ENCODE data around the gene CPNE2. TPM values are rescaled to one million over a fixed set of nuclear protein-coding genes. Genes with fewer than 3 reads are reported as not detected.
A peak's percentile ranks its signal among the peaks of the same experiment; 100 is the strongest.
"Not testable (repeated sequence)": the region's sequence is repeated elsewhere in the genome, so short reads cannot be mapped to it uniquely, and the experiment has no call there.

CPNE2 gene
- total RNA-seq, 5 donors from 2014 or later (not counting 1 experiment from before 2014, with no cell fraction given), result 5.5 to 9.3 (median 6.1) TPM

DNA sequence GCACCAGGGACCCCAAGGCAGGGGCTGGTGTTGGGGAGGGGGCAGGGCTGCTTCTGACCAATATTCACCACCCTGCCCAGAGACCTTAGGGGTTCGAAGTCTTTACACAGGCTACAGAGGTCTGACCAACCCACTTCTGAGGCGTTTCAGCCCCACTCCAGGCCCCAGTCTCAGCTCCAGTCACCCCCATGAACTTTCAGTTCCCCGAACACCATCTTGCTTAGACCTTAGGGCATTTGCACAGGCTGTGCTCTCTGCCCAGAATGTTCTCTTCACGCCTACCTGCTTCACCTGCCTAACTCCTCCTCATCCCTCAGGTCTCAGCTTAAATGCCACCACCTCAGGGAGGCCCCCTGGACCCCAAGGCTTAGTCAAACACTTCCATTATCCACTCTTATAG lies 25.8 kb upstream of the CPNE2 start:
- ChIA-PET POLR2A (no interaction called here), CTCF (interaction anchor here in 1 of 2 donors (0.7 kb wide), 1 partner anchor 150 kb away, joined by 3 read pairs; no protein-coding TSS in a partner anchor)
- Histone ChIP-seq H3K4me3 (ENCODE audit: control insufficient read depth in 1 of 2, extremely low read depth in 1 of 2, low read length in 1 of 2) (no peak overlapping the region), H3K4me1 (ENCODE audit: control insufficient read depth in 1 of 2, extremely low read depth in 1 of 2, insufficient read depth in 2 of 2, low read length in 2 of 2) (peaks cover 0 to 15% of the 10 kb centered on the region in 2 experiments), H3K27me3 (replicated peaks in 1 of 2; ENCODE audit: control insufficient read depth in 2 of 2, extremely low read depth in 1 of 2, insufficient read depth in 2 of 2, low read length in 1 of 2) (no peaks in the 10 kb centered on the region), H3K9me3 (no peaks in the 10 kb centered on the region), H3K36me3 (ENCODE audit: control insufficient read depth in 2 of 2, extremely low read depth in 1 of 2, insufficient read depth in 1 of 2, low read length in 1 of 2) (peaks cover 6 to 73% of the 10 kb centered on the region in 2 donors), H3K27ac (ENCODE audit: low read length) (no peak overlapping the region)
- ATAC-seq (replicated peaks in 1 of 4), result peak in 1 of 4 experiments; percentile 17
- Mint-ChIP-seq H3K36me3 (peaks cover 50% of the 10 kb centered on the region), H3K27ac (peak overlapping the region; percentile 76 to 78), H3K9me3 (no peaks in the 10 kb centered on the region), H3K27me3 (no peaks in the 10 kb centered on the region), H3K4me3 (no peak overlapping the region), H3K4me1 (peaks cover 0 to 17% (median 9%) of the 10 kb centered on the region in 3 donors)
- DNase-seq, result no peak
- WGBS (ENCODE audit: insufficient coverage), result 92% methylated on average over 4 of the region's 4 CpGs

DNA sequence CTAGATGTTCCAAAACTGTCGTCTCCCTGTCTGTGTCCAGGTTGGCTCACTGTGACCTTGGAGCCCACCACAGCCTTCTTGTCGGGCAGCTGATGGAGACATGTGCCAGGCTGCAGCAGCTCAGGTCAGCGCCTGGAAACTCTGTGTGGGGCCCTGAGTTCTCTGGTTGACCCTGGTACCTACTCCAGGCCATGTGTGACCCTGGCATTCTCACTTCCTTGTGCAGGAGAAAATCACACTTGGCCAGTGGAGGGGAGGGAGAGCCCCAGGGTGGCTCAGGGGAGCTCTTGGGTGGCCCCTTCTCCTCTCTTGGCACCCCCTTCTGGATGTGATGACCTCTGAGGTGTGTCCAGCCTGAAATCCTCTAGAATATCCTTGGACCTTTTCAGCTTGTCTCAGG lies 25.0 kb upstream of the CPNE2 start:
- Histone ChIP-seq H3K27me3 (replicated peaks in 1 of 2; ENCODE audit: control insufficient read depth in 2 of 2, extremely low read depth in 1 of 2, insufficient read depth in 2 of 2, low read length in 1 of 2) (no peaks in the 10 kb centered on the region), H3K4me3 (ENCODE audit: control insufficient read depth in 1 of 2, extremely low read depth in 1 of 2, low read length in 1 of 2) (no peak overlapping the region), H3K27ac (ENCODE audit: low read length) (no peak overlapping the region), H3K4me1 (ENCODE audit: control insufficient read depth in 1 of 2, extremely low read depth in 1 of 2, insufficient read depth in 2 of 2, low read length in 2 of 2) (peaks cover 0 to 15% of the 10 kb centered on the region in 2 experiments), H3K9me3 (no peaks in the 10 kb centered on the region), H3K36me3 (ENCODE audit: control insufficient read depth in 2 of 2, extremely low read depth in 1 of 2, insufficient read depth in 1 of 2, low read length in 1 of 2) (peaks cover 2 to 74% of the 10 kb centered on the region in 2 donors)
- Mint-ChIP-seq H3K27me3 (no peaks in the 10 kb centered on the region), H3K4me3 (no peak overlapping the region), H3K27ac (peak overlapping the region; percentile 76 to 78), H3K36me3 (peaks cover 56% of the 10 kb centered on the region), H3K4me1 (peaks cover 0 to 17% (median 9%) of the 10 kb centered on the region in 3 donors), H3K9me3 (no peaks in the 10 kb centered on the region)
- no peak for DNase-seq
- 100% methylated on average over 3 of the region's 3 CpGs for WGBS (ENCODE audit: insufficient coverage)
- no peak for ATAC-seq (replicated peaks in 1 of 4)
- CTCF ChIA-PET, result no interaction called here
- POLR2A ChIA-PET, result no interaction called here

- Mint-ChIP-seq H3K27me3 (no peaks in the 10 kb centered on the region), H3K9me3 (no peaks in the 10 kb centered on the region), H3K4me3 (no peak overlapping the region), H3K36me3 (peaks cover 64% of the 10 kb centered on the region), H3K4me1 (peaks cover 0 to 17% (median 9%) of the 10 kb centered on the region in 3 donors), H3K27ac (peak overlapping the region; percentile 34 to 45)
- no peaks in the 10 kb centered on the region for H3K27me3 ChIP-seq (replicated peaks in 1 of 2; ENCODE audit: control insufficient read depth in 2 of 2, extremely low read depth in 1 of 2, insufficient read depth in 2 of 2, low read length in 1 of 2)
- H3K36me3 ChIP-seq (ENCODE audit: control insufficient read depth in 2 of 2, extremely low read depth in 1 of 2, insufficient read depth in 1 of 2, low read length in 1 of 2), result peaks cover 8 to 83% of the 10 kb centered on the region in 2 donors
- ChIA-PET CTCF (no interaction called here), POLR2A (interaction anchor here in 1 of 2 donors (0.5 kb wide), 1 partner anchor 121 kb away, joined by 3 read pairs; no protein-coding TSS in a partner anchor)
- no peak overlapping the region for H3K27ac ChIP-seq (ENCODE audit: low read length)
- ATAC-seq (replicated peaks in 1 of 4), result no peak
- DNase-seq, result no peak
- no peaks in the 10 kb centered on the region for H3K9me3 ChIP-seq
- H3K4me3 ChIP-seq (ENCODE audit: control insufficient read depth in 1 of 2, extremely low read depth in 1 of 2, low read length in 1 of 2), result no peak overlapping the region
- peaks cover 0 to 15% of the 10 kb centered on the region in 2 experiments for H3K4me1 ChIP-seq (ENCODE audit: control insufficient read depth in 1 of 2, extremely low read depth in 1 of 2, insufficient read depth in 2 of 2, low read length in 2 of 2)
- WGBS (ENCODE audit: insufficient coverage), result 100% methylated on average over 1 of the region's 7 CpGs
These were observed 23.3 kb upstream of the CPNE2 start for GRCh38 chr16:57069053-57069452.

DNA sequence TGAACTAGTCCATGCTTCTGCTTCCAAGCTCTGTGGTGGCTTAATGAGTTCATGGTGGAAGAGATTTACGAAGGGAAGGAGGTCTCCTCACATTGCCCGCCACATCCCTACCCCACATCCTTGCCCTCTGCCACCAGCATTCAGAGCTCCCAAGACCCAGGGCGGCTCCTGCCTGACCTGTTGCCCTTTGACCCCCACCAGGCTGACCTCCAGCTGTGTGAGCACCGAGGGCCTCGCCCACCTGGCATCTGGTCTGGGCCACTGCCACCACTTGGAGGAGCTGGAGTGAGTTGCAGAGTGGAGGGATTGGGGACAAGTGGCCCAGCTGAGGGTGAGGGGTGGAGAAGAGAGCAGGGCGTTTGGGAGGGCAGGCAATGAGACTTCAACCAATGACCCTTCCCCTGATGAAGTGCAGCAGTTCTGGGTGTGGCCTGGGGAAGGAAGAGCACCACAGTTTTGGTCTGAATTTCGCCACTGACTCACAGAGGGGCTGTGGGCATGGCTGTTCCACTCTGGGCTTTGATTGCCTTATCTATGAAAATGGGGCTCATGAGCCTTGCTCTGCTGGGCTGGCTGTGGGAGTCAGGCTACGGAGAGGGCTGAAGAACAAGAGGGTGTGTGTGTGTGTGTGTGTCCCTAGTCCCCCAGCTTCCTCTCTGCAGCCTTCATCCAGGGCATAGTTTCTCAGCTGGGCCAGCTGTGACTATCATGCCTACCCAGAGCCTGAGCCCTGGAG lies 22.6 kb upstream of the CPNE2 start:
- peaks cover 0 to 17% (median 9%) of the 10 kb centered on the region in 3 donors for H3K4me1 Mint-ChIP-seq
- peaks cover 0 to 15% of the 10 kb centered on the region in 2 experiments for H3K4me1 ChIP-seq (ENCODE audit: control insufficient read depth in 1 of 2, extremely low read depth in 1 of 2, insufficient read depth in 2 of 2, low read length in 2 of 2)
- peaks cover 11 to 91% of the 10 kb centered on the region in 2 donors for H3K36me3 ChIP-seq (ENCODE audit: control insufficient read depth in 2 of 2, extremely low read depth in 1 of 2, insufficient read depth in 1 of 2, low read length in 1 of 2)
- H3K9me3 ChIP-seq, result no peaks in the 10 kb centered on the region
- peak overlapping the region; percentile 16 for H3K27ac ChIP-seq (ENCODE audit: low read length)
- peaks cover 61% of the 10 kb centered on the region for H3K36me3 Mint-ChIP-seq
- CTCF ChIA-PET, result interaction anchor here in 1 of 2 donors (0.7 kb wide), 1 partner anchor 23 kb away, joined by 3 read pairs; no protein-coding TSS in a partner anchor
- H3K27me3 ChIP-seq (replicated peaks in 1 of 2; ENCODE audit: control insufficient read depth in 2 of 2, extremely low read depth in 1 of 2, insufficient read depth in 2 of 2, low read length in 1 of 2), result no peaks in the 10 kb centered on the region
- H3K4me3 ChIP-seq (ENCODE audit: control insufficient read depth in 1 of 2, extremely low read depth in 1 of 2, low read length in 1 of 2), result no peak overlapping the region
- H3K4me3 Mint-ChIP-seq, result no peak overlapping the region
- DNase-seq (no peak), ATAC-seq (replicated peaks in 1 of 4) (peak in 1 of 4 experiments; percentile 17)
- 98% methylated on average over 5 of the region's 8 CpGs for WGBS (ENCODE audit: insufficient coverage)
- no peaks in the 10 kb centered on the region for H3K9me3 Mint-ChIP-seq
- peak overlapping the region; percentile 74 to 77 for H3K27ac Mint-ChIP-seq
- POLR2A ChIA-PET, result interaction anchor here in 1 of 2 donors (0.6 kb wide), 1 partner anchor 9 kb away, joined by 3 read pairs; no protein-coding TSS in a partner anchor
- H3K27me3 Mint-ChIP-seq, result no peaks in the 10 kb centered on the region

DNA sequence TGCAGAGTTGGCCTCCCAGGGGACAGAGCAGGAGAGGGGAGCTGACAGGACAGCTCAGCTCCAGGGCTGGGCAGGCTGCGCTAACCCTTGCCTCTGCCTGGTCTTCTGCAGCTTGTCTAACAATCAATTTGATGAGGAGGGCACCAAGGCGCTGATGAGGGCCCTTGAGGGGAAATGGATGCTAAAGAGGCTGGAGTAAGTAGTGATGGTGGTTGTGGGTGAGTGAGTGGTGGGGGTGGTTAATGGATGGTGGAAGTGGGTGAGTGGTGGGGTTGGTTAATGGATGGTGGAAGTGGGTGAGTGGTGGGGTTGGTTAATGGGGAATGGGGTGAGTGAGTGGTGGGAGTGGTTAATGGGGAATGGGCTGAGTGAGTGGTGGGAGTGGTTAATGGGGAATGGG lies 22.0 kb upstream of the CPNE2 start:
- no peak overlapping the region for H3K4me3 ChIP-seq (ENCODE audit: control insufficient read depth in 1 of 2, extremely low read depth in 1 of 2, low read length in 1 of 2)
- POLR2A ChIA-PET, result no interaction called here
- DNase-seq (peak in 2 of 35 experiments; percentile 20 to 29), ATAC-seq (replicated peaks in 1 of 4) (no peak)
- no peaks in the 10 kb centered on the region for H3K27me3 ChIP-seq (replicated peaks in 1 of 2; ENCODE audit: control insufficient read depth in 2 of 2, extremely low read depth in 1 of 2, insufficient read depth in 2 of 2, low read length in 1 of 2)
- Mint-ChIP-seq H3K4me1 (peaks cover 0 to 17% (median 9%) of the 10 kb centered on the region in 3 donors), H3K27ac (peak overlapping the region; percentile 74 to 77), H3K27me3 (no peaks in the 10 kb centered on the region), H3K4me3 (no peak overlapping the region), H3K9me3 (no peaks in the 10 kb centered on the region), H3K36me3 (peaks cover 60% of the 10 kb centered on the region)
- WGBS (ENCODE audit: insufficient coverage), result 92% methylated on average over 2 of the region's 2 CpGs
- H3K4me1 ChIP-seq (ENCODE audit: control insufficient read depth in 1 of 2, extremely low read depth in 1 of 2, insufficient read depth in 2 of 2, low read length in 2 of 2), result peaks cover 0 to 14% of the 10 kb centered on the region in 2 experiments
- CTCF ChIA-PET, result interaction anchor here in 1 of 2 donors (0.7 kb wide), 1 partner anchor 23 kb away, joined by 3 read pairs; no protein-coding TSS in a partner anchor
- peak overlapping the region; percentile 39 for H3K27ac ChIP-seq (ENCODE audit: low read length)
- H3K9me3 ChIP-seq, result no peaks in the 10 kb centered on the region
- H3K36me3 ChIP-seq (ENCODE audit: control insufficient read depth in 2 of 2, extremely low read depth in 1 of 2, insufficient read depth in 1 of 2, low read length in 1 of 2), result peaks cover 11 to 90% of the 10 kb centered on the region in 2 donors

DNA sequence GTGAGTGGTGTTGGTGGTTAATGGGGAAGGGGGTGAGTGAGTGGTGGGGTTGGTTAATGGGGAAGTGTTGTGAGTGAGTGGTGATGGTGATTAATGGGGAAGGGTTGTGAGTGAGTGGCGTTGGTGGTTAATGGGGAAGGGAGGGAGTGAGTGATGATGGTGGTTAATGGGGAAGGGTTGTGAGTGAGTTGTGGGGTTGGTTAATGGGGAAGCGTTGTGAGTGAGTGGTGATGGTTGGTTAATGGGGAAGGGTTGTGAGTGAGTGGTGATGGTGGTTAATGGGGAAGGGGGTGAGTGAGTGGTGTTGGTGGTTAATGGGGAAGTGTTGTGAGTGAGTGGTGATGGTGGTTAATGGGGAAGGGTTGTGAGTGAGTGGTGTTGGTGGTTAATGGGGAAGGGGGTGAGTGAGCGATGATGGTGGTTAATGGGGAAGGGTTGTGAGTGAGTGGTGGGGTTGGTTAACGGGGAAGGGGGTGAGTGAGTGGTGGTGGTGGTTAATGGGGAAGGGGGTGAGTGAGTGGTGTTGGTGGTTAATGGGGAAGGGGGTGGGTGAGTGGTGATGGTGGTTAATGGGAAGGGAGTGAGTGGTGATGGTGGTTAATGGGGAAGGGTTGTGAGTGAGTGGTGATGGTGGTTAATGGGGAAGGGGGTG lies 21.2 kb upstream of the CPNE2 start:
- 62% methylated on average over 4 of the region's 4 CpGs for WGBS (ENCODE audit: insufficient coverage)
- H3K27me3 ChIP-seq (replicated peaks in 1 of 2; ENCODE audit: control insufficient read depth in 2 of 2, extremely low read depth in 1 of 2, insufficient read depth in 2 of 2, low read length in 1 of 2); H3K4me3 ChIP-seq (ENCODE audit: control insufficient read depth in 1 of 2, extremely low read depth in 1 of 2, low read length in 1 of 2); POLR2A ChIA-PET; CTCF ChIA-PET; H3K9me3 ChIP-seq; ATAC-seq (replicated peaks in 1 of 4); H3K4me3 Mint-ChIP-seq; H3K27me3 Mint-ChIP-seq; H3K9me3 Mint-ChIP-seq: not testable (repeated sequence)
- peaks cover 0 to 17% (median 9%) of the 10 kb centered on the region in 3 donors for H3K4me1 Mint-ChIP-seq
- DNase-seq, result peak in 9 of 35 experiments; percentile 6 to 56 (median 26)
- Histone ChIP-seq H3K36me3 (ENCODE audit: control insufficient read depth in 2 of 2, extremely low read depth in 1 of 2, insufficient read depth in 1 of 2, low read length in 1 of 2) (peaks cover 14 to 90% of the 10 kb centered on the region in 2 donors), H3K4me1 (ENCODE audit: control insufficient read depth in 1 of 2, extremely low read depth in 1 of 2, insufficient read depth in 2 of 2, low read length in 2 of 2) (peaks cover 0 to 13% of the 10 kb centered on the region in 2 experiments), H3K27ac (ENCODE audit: low read length) (peak overlapping the region; percentile 39)
- H3K27ac Mint-ChIP-seq, result peak overlapping the region in 1 of 2 donors; percentile 67
- H3K36me3 Mint-ChIP-seq, result peaks cover 65% of the 10 kb centered on the region

All from T-cell (primary cell).